Measurements from ENCODE around the gene PLA1A.
"Not testable (repeated sequence)": the region's sequence is repeated elsewhere in the genome, so short reads cannot be mapped to it uniquely, and the experiment has no call there.

- not testable (repeated sequence) for TF ChIP-seq EZH2 (IDR thresholded peaks at IDR 0.05; ENCODE audit: insufficient read depth, poor library complexity, severe bottlenecking); EZH2phosphoT487 (IDR thresholded peaks at IDR 0.05; ENCODE audit: insufficient read depth, low read depth)
Observed at GRCh38 chr3:119563334-119563733, 34.4 kb upstream of the PLA1A start.

Measured in GM23248 (cell line).